Sigmoid colon (tissue), 7 donors: ENCODE results near the gene ITPRIPL2. TPM values are rescaled to one million over a fixed set of nuclear protein-coding genes. Genes with fewer than 3 reads are reported as not detected.

Experiments
- DNase-seq: peaks from one replicate; pipeline ENCODE4 v3.0.0-alpha.2; 2019
- H3K27ac ChIP-seq, 4 donors: fragments of 200-600 bp; sonication (generic); one replicate each; pipeline ENCODE4 v1.5.1; 2016 to 2019; ENCODE audit warnings: mild to moderate bottlenecking in 1 of 4
- H3K27me3 ChIP-seq, 3 donors: fragments of 200-600 bp; sonication (generic); one replicate each; pipeline ENCODE4 v1.5.1; 2019; ENCODE audit warnings: mild to moderate bottlenecking in 1 of 3
- H3K36me3 ChIP-seq, 4 donors: fragments of 200-600 bp; sonication (generic); one replicate each; pipeline ENCODE4 v1.5.1; 2016 to 2019
- H3K4me1 ChIP-seq, 4 donors: fragments of 200-600 bp; sonication (generic); one replicate each; pipeline ENCODE4 v1.5.1; 2017 to 2019
- H3K4me3 ChIP-seq, 4 donors: fragments of 200-600 bp; sonication (generic); one replicate each; pipeline ENCODE4 v1.5.1; 2017 to 2019; ENCODE audit warnings: mild to moderate bottlenecking in 2 of 4, moderate library complexity in 1 of 4
- H3K9me3 ChIP-seq, 4 donors: fragments of 200-600 bp in 3 of 4; sonication (generic) in 3 of 4; one replicate each; pipeline versions ENCODE4 v1.5.1 to v1.6.1; 2013 to 2019
- CTCF ChIP-seq, 4 experiments: fragments of 450-650 bp in 3 of 4; fragments of 200-600 bp in 1 of 4; IDR thresholded peaks; one replicate each; pipeline ENCODE4 v1.5.1; 2016 to 2019; ENCODE audit warnings: antibody characterized with exemption in 4 of 4, mild to moderate bottlenecking in 3 of 4, moderate library complexity in 2 of 4
- EP300 ChIP-seq, 4 donors: sonication (generic); formaldehyde crosslinking; IDR thresholded peaks; one replicate each; pipeline ENCODE4 v1.6.1; 2017; ENCODE audit warnings: antibody characterized with exemption in 4 of 4
- POLR2A ChIP-seq, 2 donors: fragments of 450-650 bp; IDR thresholded peaks; one replicate each; pipeline ENCODE4 v1.6.1; 2016; ENCODE audit warnings: antibody characterized with exemption in 2 of 2, mild to moderate bottlenecking in 2 of 2, moderate library complexity in 2 of 2
- POLR2AphosphoS5 ChIP-seq, 4 donors: sonication (generic); formaldehyde crosslinking; IDR thresholded peaks; one replicate each; pipeline ENCODE4 v1.6.1; 2017; ENCODE audit warnings: antibody characterized with exemption in 4 of 4
- WGBS, 2 donors: extraction: QIAGEN DNeasy Blood & Tissue Kit; methylation state at CpG; one replicate each; pipeline ENCODE4 v1.1.7; 2013; 5-methylcytosine and 5-hydroxymethylcytosine counted together
- intact Hi-C: fragments of 100-400 bp; cut with DNase I; formaldehyde crosslinking; loops from one replicate; pipeline ENCODE4 v1.15.1; 2023
- polyA plus RNA-seq, 3 donors: library from polyadenylated mRNA; stranded (reverse); fragments of 200-250 nt; gene quantifications; one replicate each; pipeline ENCODE4 v1.2.3, GENCODE V29; 2013
- total RNA-seq, 4 donors: library from RNA; depleted of rRNA; stranded (reverse); fragments of >200 nt; gene quantifications; one replicate each; pipeline ENCODE4 v1.1.0, GENCODE V29; 2016
- donor health status: healthy with polysubstance abuse.
- donor health status: Bipolar disorder and iron deficiency.
- donor health status: healthy.

Gene ITPRIPL2
- total and polyA plus RNA-seq, 7 donors = 5.5 to 61.6 (median 28.1) TPM

GRCh38 chr16:19083670-19084069 is 30.1 kb upstream of the ITPRIPL2 start:
- no peaks in the 10 kb centered on the region for H3K9me3 ChIP-seq
- H3K27me3 ChIP-seq = no peaks in the 10 kb centered on the region
- H3K4me3 ChIP-seq = no peak overlapping the region
- peak overlapping the region in 1 of 4 donors; percentile 8 for H3K27ac ChIP-seq
- DNase-seq = no peak
- 69 to 87% methylated on average over 1 of the region's 1 CpG for WGBS, 2 donors
- H3K36me3 ChIP-seq = peaks cover 0 to 32% (median 7%) of the 10 kb centered on the region in 4 donors
- TF ChIP-seq POLR2AphosphoS5 (IDR thresholded peaks at IDR 0.05) = no peak
- no peak for TF ChIP-seq POLR2A (IDR thresholded peaks at IDR 0.05)
- TF ChIP-seq EP300 (IDR thresholded peaks at IDR 0.05) = no peak
- no peak for TF ChIP-seq CTCF (IDR thresholded peaks at IDR 0.05)
- peaks cover 0 to 16% (median 7%) of the 10 kb centered on the region in 4 donors for H3K4me1 ChIP-seq
- intact Hi-C loops = loop anchor here (2.0 kb wide), 1 partner anchor 419 kb away; no protein-coding TSS in a partner anchor

- no peak overlapping the region for H3K27ac ChIP-seq
- no peaks in the 10 kb centered on the region for H3K27me3 ChIP-seq
- intact Hi-C loops = loop anchor here (2.0 kb wide), 1 partner anchor 419 kb away; no protein-coding TSS in a partner anchor
- H3K9me3 ChIP-seq = no peaks in the 10 kb centered on the region
- peaks cover 0 to 16% (median 7%) of the 10 kb centered on the region in 4 donors for H3K4me1 ChIP-seq
- TF ChIP-seq EP300 (IDR thresholded peaks at IDR 0.05) (no peak), POLR2AphosphoS5 (IDR thresholded peaks at IDR 0.05) (no peak), POLR2A (IDR thresholded peaks at IDR 0.05) (no peak), CTCF (IDR thresholded peaks at IDR 0.05) (no peak)
- no peak for DNase-seq
- H3K36me3 ChIP-seq = peaks cover 0 to 27% (median 3%) of the 10 kb centered on the region in 4 donors
- no peak overlapping the region for H3K4me3 ChIP-seq
- 58 to 79% methylated on average over 3 of the region's 3 CpGs for WGBS, 2 donors
Observed at GRCh38 chr16:19084139-19084538, 29.6 kb upstream of the ITPRIPL2 start.

GRCh38 chr16:19084879-19085278 is 28.9 kb upstream of the ITPRIPL2 start:
- DNase-seq = no peak
- TF ChIP-seq EP300 (IDR thresholded peaks at IDR 0.05) (no peak), POLR2AphosphoS5 (IDR thresholded peaks at IDR 0.05) (no peak), POLR2A (IDR thresholded peaks at IDR 0.05) (no peak), CTCF (IDR thresholded peaks at IDR 0.05) (no peak)
- Histone ChIP-seq H3K27me3 (no peaks in the 10 kb centered on the region), H3K36me3 (peaks cover 0 to 20% (median 0%) of the 10 kb centered on the region in 4 donors), H3K4me3 (no peak overlapping the region), H3K4me1 (peaks cover 0 to 16% (median 7%) of the 10 kb centered on the region in 4 donors), H3K9me3 (no peaks in the 10 kb centered on the region), H3K27ac (no peak overlapping the region)
- intact Hi-C loops = loop anchor here (2.0 kb wide), 1 partner anchor 418 kb away; no protein-coding TSS in a partner anchor
- WGBS, 2 donors = 78 to 88% methylated on average over 5 of the region's 5 CpGs

GRCh38 chr16:19085679-19086200 is 28.0 kb upstream of the ITPRIPL2 start:
- peaks cover 0 to 16% (median 7%) of the 10 kb centered on the region in 4 donors for H3K4me1 ChIP-seq
- intact Hi-C loops = loop anchor here (1.0 to 2.0 kb wide), 4 partner anchors 27 to 417 kb away; partner anchors contain the start of gene ITPRIPL2
- H3K4me3 ChIP-seq = peak overlapping the region in 2 of 4 donors; percentile 47 to 49
- no peaks in the 10 kb centered on the region for H3K9me3 ChIP-seq
- H3K36me3 ChIP-seq = peaks cover 0 to 16% (median 0%) of the 10 kb centered on the region in 4 donors
- no peaks in the 10 kb centered on the region for H3K27me3 ChIP-seq
- H3K27ac ChIP-seq = no peak overlapping the region
- TF ChIP-seq EP300 (IDR thresholded peaks at IDR 0.05) = no peak
- TF ChIP-seq POLR2AphosphoS5 (IDR thresholded peaks at IDR 0.05) = no peak
- WGBS, 2 donors = 9 to 32% methylated on average over 8 of the region's 8 CpGs
- DNase-seq = no peak

GRCh38 chr16:19086322-19087199 is 27.2 kb upstream of the ITPRIPL2 start:
- TF ChIP-seq EP300 (IDR thresholded peaks at IDR 0.05) = no peak
- TF ChIP-seq POLR2A (IDR thresholded peaks at IDR 0.05) = no peak
- peak; percentile 91 to 99 (median 96) for TF ChIP-seq CTCF (IDR thresholded peaks at IDR 0.05)
- peak in 3 of 4 donors; percentile 33 to 41 (median 39) for TF ChIP-seq POLR2AphosphoS5 (IDR thresholded peaks at IDR 0.05)
- Histone ChIP-seq H3K9me3 (no peaks in the 10 kb centered on the region), H3K27me3 (no peaks in the 10 kb centered on the region), H3K4me1 (peaks cover 0 to 16% (median 7%) of the 10 kb centered on the region in 4 donors), H3K4me3 (peak overlapping the region; percentile 26 to 49 (median 44)), H3K27ac (peak overlapping the region in 3 of 4 donors; percentile 4 to 44 (median 40)), H3K36me3 (peaks cover 0 to 8% (median 0%) of the 10 kb centered on the region in 4 donors)
- WGBS, 2 donors = 4 to 6% methylated on average over 52 of the region's 52 CpGs
- intact Hi-C loops = loop anchor here (1.0 to 2.0 kb wide), 3 partner anchors 26 to 289 kb away; partner anchors contain the start of gene ITPRIPL2
- DNase-seq = peak; percentile 90
